H1 (cell line): ENCODE results near the gene SPATA19. TPM values are rescaled to one million over a fixed set of nuclear protein-coding genes. Genes with fewer than 3 reads are reported as not detected.

ENCODE experiments used
- CTCF ChIA-PET: fragments of 300-600 bp; sonication (Branson Sonifier 250); formaldehyde crosslinking; loops from one replicate; lab custom pipeline; 2021; ENCODE audit not compliant: partially characterized antibody; lab: Charles Lee
- POLR2A ChIA-PET: fragments of 300-600 bp; sonication (Branson Sonifier 250); formaldehyde crosslinking; loops from one replicate; lab custom pipeline; 2021; ENCODE audit warnings: inconsistent platforms; ENCODE audit not compliant: partially characterized antibody; lab: Charles Lee
- DNase-seq, 2 experiments: peaks; one replicate each; pipeline versions ENCODE4 v3.0.0 to v3.0.0-alpha.2; 2010 to 2022; ENCODE audit warnings: low spot score in 2 of 2, low read depth in 1 of 2, mixed read lengths in 1 of 2
- FAIRE-seq: peaks from 2 replicates; lab custom pipeline; 2011; peaks lifted over from hg19 to GRCh38; lab: Jason Lieb, UNC
- H2AFZ ChIP-seq: 2 replicates; pipeline ENCODE4 v1.8.1; 2012; ENCODE audit warnings: low read length, inconsistent platforms
- H2AK5ac ChIP-seq: 2 replicates; pipeline ENCODE4 v1.6.1; 2013; ENCODE audit warnings: low read depth, low read length
- H2BK120ac ChIP-seq: replicated peaks from 2 replicates; pipeline ENCODE3; 2013; ENCODE audit warnings: low read depth, low read length, inconsistent platforms
- H2BK12ac ChIP-seq: 2 replicates; pipeline ENCODE4 v1.6.1; 2013; ENCODE audit warnings: low read depth, low read length
- H2BK15ac ChIP-seq: 2 replicates; pipeline ENCODE4 v1.6.1; 2013; ENCODE audit warnings: low read length
- H2BK20ac ChIP-seq: 2 replicates; pipeline ENCODE4 v1.6.1; 2013; ENCODE audit warnings: low read length
- H2BK5ac ChIP-seq: 2 replicates; pipeline ENCODE4 v1.6.1; 2013; ENCODE audit warnings: low read depth, low read length
- H3K14ac ChIP-seq: 2 replicates; pipeline ENCODE4 v1.6.1; 2013; ENCODE audit warnings: inconsistent platforms; ENCODE audit not compliant: insufficient read length
- H3K18ac ChIP-seq: 2 replicates; pipeline ENCODE4 v1.6.1; 2013; ENCODE audit warnings: low read length; ENCODE audit errors: extremely low read depth
- H3K23ac ChIP-seq: 2 replicates; pipeline ENCODE4 v1.6.1; 2013; ENCODE audit warnings: inconsistent platforms; ENCODE audit not compliant: insufficient read length
- H3K23me2 ChIP-seq: 2 replicates; pipeline ENCODE4 v1.6.1; 2013; ENCODE audit warnings: low read depth, low read length
- H3K27ac ChIP-seq: 2 replicates; pipeline ENCODE4 v1.6.1; 2011; ENCODE audit warnings: low read depth, low read length, inconsistent platforms
- H3K27me3 ChIP-seq, 4 experiments: replicated peaks in 1 of 4; 1 replicate in 1 of 4; 2 replicates in 3 of 4; pipeline versions ENCODE4 v1.6.1 to v1.8.1; 2011 to 2013; ENCODE audit warnings: low read length in 3 of 4, mild to moderate bottlenecking in 3 of 4, inconsistent platforms in 2 of 4, mixed read lengths in 2 of 4, moderate library complexity in 1 of 4; ENCODE audit not compliant: control insufficient read depth in 3 of 4, insufficient read depth in 3 of 4; ENCODE audit errors: extremely low read depth in 1 of 4
- H3K36me3 ChIP-seq, 4 experiments: 2 replicates each; pipeline versions ENCODE4 v1.6.1 to v1.8.1; 2011 to 2013; ENCODE audit warnings: mild to moderate bottlenecking in 4 of 4, low read length in 3 of 4, moderate library complexity in 2 of 4, control low read depth in 1 of 4, inconsistent platforms in 1 of 4; ENCODE audit not compliant: insufficient read depth in 4 of 4, control insufficient read depth in 2 of 4
- H3K4ac ChIP-seq: replicated peaks from 2 replicates; pipeline ENCODE3; 2013; ENCODE audit warnings: low read length, low read depth, mixed read lengths, inconsistent platforms; ENCODE audit not compliant: insufficient read length
- H3K4me1 ChIP-seq, 4 experiments: replicated peaks in 1 of 4; 1 replicate in 1 of 4; 2 replicates in 3 of 4; pipeline versions ENCODE4 v1.6.1 to v1.8.1; 2011 to 2013; ENCODE audit warnings: low read length in 3 of 4, inconsistent platforms in 2 of 4, mixed read lengths in 1 of 4; ENCODE audit not compliant: insufficient read depth in 4 of 4, control insufficient read depth in 3 of 4
- H3K4me2 ChIP-seq, 2 experiments: 2 replicates each; pipeline versions ENCODE4 v1.6.1 to v1.8.1; 2011 to 2013; ENCODE audit warnings: low read depth in 2 of 2, low read length in 2 of 2, control low read depth in 1 of 2, inconsistent platforms in 1 of 2, mild to moderate bottlenecking in 1 of 2; ENCODE audit not compliant: insufficient read depth in 1 of 2
- H3K4me3 ChIP-seq, 4 experiments: fragments of 200-600, 300-600 bp in 1 of 4; sonication (generic), shearing (Covaris generic), sonication (Bioruptor Twin) in 1 of 4; 2 replicates each; pipeline versions ENCODE4 v1.5.1 to v1.8.1; 2011 to 2016; ENCODE audit warnings: low read length in 4 of 4, low read depth in 3 of 4, control low read depth in 2 of 4, inconsistent platforms in 2 of 4, mild to moderate bottlenecking in 2 of 4, mixed read lengths in 1 of 4, moderate library complexity in 1 of 4; ENCODE audit not compliant: insufficient read depth in 2 of 4; ENCODE audit errors: extremely low read depth in 1 of 4
- H3K56ac ChIP-seq: replicated peaks from 2 replicates; pipeline ENCODE3; 2013; ENCODE audit warnings: low read depth, mild to moderate bottlenecking, mixed read lengths, low read length, inconsistent platforms; ENCODE audit not compliant: insufficient read length
- H3K79me1 ChIP-seq: 2 replicates; pipeline ENCODE4 v1.6.1; 2013; ENCODE audit warnings: low read depth, low read length, control low read depth
- H3K79me2 ChIP-seq, 2 experiments: 2 replicates each; pipeline versions ENCODE4 v1.6.1 to v1.8.1; 2012 to 2013; ENCODE audit warnings: low read length in 2 of 2, mild to moderate bottlenecking in 2 of 2, inconsistent platforms in 1 of 2; ENCODE audit not compliant: insufficient read depth in 2 of 2, control insufficient read depth in 1 of 2
- H3K9ac ChIP-seq, 4 experiments: replicated peaks in 1 of 4; 1 replicate in 1 of 4; 2 replicates in 3 of 4; pipeline versions ENCODE4 v1.6.1 to v1.8.1; 2011 to 2013; ENCODE audit warnings: low read depth in 3 of 4, low read length in 3 of 4, control low read depth in 2 of 4, mild to moderate bottlenecking in 2 of 4, moderate library complexity in 2 of 4, inconsistent platforms in 1 of 4; ENCODE audit errors: extremely low read depth in 1 of 4
- H3K9me3 ChIP-seq, 2 experiments: 2 replicates each; pipeline versions ENCODE4 v1.6.1 to v1.8.1; 2012 to 2013; ENCODE audit warnings: mild to moderate bottlenecking in 2 of 2, moderate library complexity in 2 of 2, control low read depth in 1 of 2, inconsistent platforms in 1 of 2, low read depth in 1 of 2, low read length in 1 of 2, mixed read lengths in 1 of 2; ENCODE audit not compliant: insufficient read depth in 2 of 2
- H4K20me1 ChIP-seq, 2 experiments: replicated peaks in 1 of 2; 2 replicates each; pipeline versions ENCODE3 to v1.8.1; 2011 to 2013; ENCODE audit warnings: inconsistent platforms in 2 of 2, low read length in 2 of 2, mild to moderate bottlenecking in 1 of 2; ENCODE audit not compliant: insufficient read depth in 2 of 2, control insufficient read depth in 1 of 2
- H4K5ac ChIP-seq: 2 replicates; pipeline ENCODE4 v1.6.1; 2013; ENCODE audit warnings: low read length, low read depth, mixed read lengths, inconsistent platforms; ENCODE audit not compliant: insufficient read length
- H4K8ac ChIP-seq: 2 replicates; pipeline ENCODE4 v1.8.0; 2013; ENCODE audit warnings: mild to moderate bottlenecking, moderate library complexity, low read length, inconsistent platforms; ENCODE audit not compliant: insufficient read depth; ENCODE audit errors: extremely low read depth
- H4K91ac ChIP-seq: replicated peaks from 2 replicates; pipeline ENCODE3; 2013; ENCODE audit warnings: low read length, mixed read lengths, inconsistent platforms; ENCODE audit not compliant: insufficient read length
- BRCA1 ChIP-seq: IDR thresholded peaks from 2 replicates; pipeline ENCODE4 v1.6.1; 2012; ENCODE audit warnings: low read depth, low read length, improper control_type of control experiment
- CHD1 ChIP-seq: IDR thresholded peaks from 2 replicates; pipeline ENCODE4 v1.6.1; 2012; ENCODE audit warnings: low read depth, low read length, improper control_type of control experiment
- CREB1 ChIP-seq: IDR thresholded peaks from 2 replicates; pipeline ENCODE4 v1.6.1; 2012; ENCODE audit warnings: inconsistent platforms
- CTBP2 ChIP-seq: IDR thresholded peaks from 2 replicates; pipeline ENCODE4 v1.7.0; 2011; ENCODE audit warnings: borderline replicate concordance, mild to moderate bottlenecking, moderate library complexity, mixed read lengths, low read length; ENCODE audit not compliant: insufficient read depth, insufficient read length
- EZH2 ChIP-seq: fragments of 200-600 bp; sonication (generic); IDR thresholded peaks from 2 replicates; pipeline ENCODE4 v1.7.1; 2012; ENCODE audit warnings: low read depth, mild to moderate bottlenecking, moderate library complexity, low read length, inconsistent platforms; ENCODE audit not compliant: severe bottlenecking
- MAX ChIP-seq: IDR thresholded peaks from 2 replicates; pipeline ENCODE4 v1.6.1; 2012; ENCODE audit warnings: inconsistent platforms
- RNF2 ChIP-seq: fragments of 200-900, 300-1000 bp; sonication (generic); IDR thresholded peaks from 2 replicates; pipeline ENCODE4 v1.7.1; 2016; ENCODE audit warnings: borderline replicate concordance, low read depth, mild to moderate bottlenecking, antibody characterized with exemption, low read length; ENCODE audit not compliant: poor library complexity, severe bottlenecking; ENCODE audit errors: missing control alignments
- RXRA ChIP-seq: IDR thresholded peaks from 2 replicates; pipeline ENCODE4 v1.6.1; 2011; ENCODE audit warnings: low read depth, mild to moderate bottlenecking, low read length, moderate library complexity; ENCODE audit not compliant: insufficient read depth
- SAP30 ChIP-seq: fragments of 300-600 bp; sonication (generic); IDR thresholded peaks from 2 replicates; pipeline ENCODE4 v1.7.1; 2012; ENCODE audit warnings: low read length, moderate library complexity, mild to moderate bottlenecking, inconsistent platforms; ENCODE audit not compliant: insufficient read depth, insufficient replicate concordance
- SIRT6 ChIP-seq: IDR thresholded peaks from one replicate; pipeline ENCODE4 v1.7.1; 2012; ENCODE audit warnings: low read length, inconsistent platforms
- SP2 ChIP-seq: IDR thresholded peaks from 2 replicates; pipeline ENCODE4 v1.6.1; 2012; ENCODE audit warnings: mild to moderate bottlenecking, low read length, inconsistent platforms
- SUZ12 ChIP-seq: fragments of 200-600 bp; sonication (generic); IDR thresholded peaks from 2 replicates; pipeline ENCODE4 v1.6.1; 2012; ENCODE audit warnings: mild to moderate bottlenecking, inconsistent platforms, low read length, moderate library complexity, mixed read lengths
- YY1 ChIP-seq: IDR thresholded peaks from 2 replicates; pipeline ENCODE4 v1.6.1; 2011; ENCODE audit warnings: low read depth, mild to moderate bottlenecking, low read length
- ZNF274 ChIP-seq: IDR thresholded peaks from 2 replicates; pipeline ENCODE4 v1.7.0; 2012; ENCODE audit warnings: low read length, borderline replicate concordance; ENCODE audit errors: extremely low read depth
- WGBS, 2 experiments: shearing (Covaris generic) in 1 of 2; methylation state at CpG; one replicate each; pipeline versions ENCODE4 v1.1.6 to v1.1.7; 2013 to 2015; ENCODE audit warnings: low lambda C conversion rate in 2 of 2, mixed read lengths in 2 of 2, inconsistent platforms in 1 of 2, low coverage in 1 of 2, missing lambda C conversion rate in 1 of 2; ENCODE audit not compliant: insufficient replicate concordance in 2 of 2, insufficient coverage in 1 of 2, insufficient read length in 1 of 2; ENCODE audit errors: extremely low coverage in 1 of 2, missing lambda C conversion rate in 1 of 2; 5-methylcytosine and 5-hydroxymethylcytosine counted together
- polyA plus RNA-seq, 7 experiments: library from polyadenylated mRNA; depleted of rRNA in 3 of 7; stranded (reverse) in 5 of 7; unstranded in 2 of 7; fragments of >200 nt in 5 of 7; fragments of 200-250 nt in 2 of 7; gene quantifications; 1 replicate in 5 of 7; 2 replicates in 1 of 7; 4 replicates in 1 of 7; pipeline versions ENCODE4 v1.2.1 to v1.2.3, GENCODE V29; 2011 to 2013; ENCODE audit warnings: missing spikeins in 2 of 7, mixed read lengths in 2 of 7
- total RNA-seq: library from RNA; stranded (reverse); fragmentation: NEBNext Ultra II Directional; extraction: Animal tissue kit (Norgen Biotek cat#: 25700); gene quantifications from 2 replicates; pipeline ENCODE4 v1.2.1, GENCODE V29; 2021

The SPATA19 gene
- total and polyA plus RNA-seq, 2 of the 8 experiments (the other 6 are each of a cell fraction or from before 2014, with no cell fraction given) = not detected

DNA sequence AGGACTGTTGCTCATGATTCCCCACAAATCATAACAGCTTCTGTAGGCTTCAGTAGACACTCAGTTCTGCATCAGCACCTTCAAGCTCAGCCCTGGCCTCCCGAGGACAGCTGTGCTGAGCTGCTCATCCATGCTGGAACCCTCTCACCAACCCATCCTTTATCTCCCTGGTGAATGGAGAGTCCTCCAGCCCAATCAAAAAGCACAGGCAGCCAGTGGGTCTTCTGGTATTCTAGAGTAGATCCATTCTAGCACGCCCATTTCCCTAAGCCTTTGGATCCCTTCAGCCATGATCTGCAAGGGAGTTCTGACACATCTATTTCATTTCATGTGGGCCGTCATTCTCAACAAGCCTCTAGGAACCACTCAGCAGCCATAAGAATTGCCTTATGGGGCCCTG lies 44.6 kb upstream of the SPATA19 start:
- CTCF ChIA-PET = interaction anchor here (2.5 kb wide), 1 partner anchor 38 kb away, joined by 8 read pairs; no protein-coding TSS in a partner anchor
- no peak for TF ChIP-seq BRCA1
- TF ChIP-seq SUZ12 = no peak
- TF ChIP-seq SP2 = no peak
- no peak for TF ChIP-seq ZNF274
- TF ChIP-seq CREB1 = no peak
- TF ChIP-seq SAP30 = no peak
- TF ChIP-seq EZH2 = no peak
- no peak for TF ChIP-seq MAX
- TF ChIP-seq CHD1 = no peak
- no peak for TF ChIP-seq YY1
- no peak for TF ChIP-seq CTBP2
- TF ChIP-seq SIRT6 = no peak
- no peak for TF ChIP-seq RNF2
- no peak for TF ChIP-seq RXRA

More for the DNA sequence above, 44.6 kb upstream of the SPATA19 start:
- no peak for FAIRE-seq
- DNase-seq = no peak
- no peaks in the 10 kb centered on the region for H3K79me2 ChIP-seq
- no peak overlapping the region for H3K9ac ChIP-seq
- H3K56ac ChIP-seq = no peak overlapping the region
- no peaks in the 10 kb centered on the region; a peak in 2 of 7 replicates for H3K27me3 ChIP-seq
- H2BK12ac ChIP-seq = no peak overlapping the region
- H3K79me1 ChIP-seq = no peaks in the 10 kb centered on the region
- no peak overlapping the region for H3K4me2 ChIP-seq
- no peak overlapping the region for H4K91ac ChIP-seq
- H3K14ac ChIP-seq = no peak overlapping the region
- H4K20me1 ChIP-seq = no peaks in the 10 kb centered on the region
- no peak overlapping the region for H2AK5ac ChIP-seq
- no peak overlapping the region for H3K27ac ChIP-seq
- H3K23me2 ChIP-seq = no peaks in the 10 kb centered on the region
- no peak overlapping the region for H3K4me3 ChIP-seq
- no peak overlapping the region for H2BK120ac ChIP-seq
- POLR2A ChIA-PET = no interaction called here
- H2BK5ac ChIP-seq = no peak overlapping the region
- no peaks in the 10 kb centered on the region; a peak in 1 of 4 replicates for H3K9me3 ChIP-seq
- WGBS, 2 experiments = 88% methylated on average over 3 of the region's 3 CpGs; no CpG with 5 or more reads in 1 of the 2 experiments
- H3K18ac ChIP-seq = no peak overlapping the region
- peaks cover 0 to 4% (median 2%) of the 10 kb centered on the region in 4 experiments; a peak in 5 of 7 replicates for H3K4me1 ChIP-seq
- no peak overlapping the region for H2BK20ac ChIP-seq
- no peaks in the 10 kb centered on the region for H3K36me3 ChIP-seq
- H2AFZ ChIP-seq = no peak overlapping the region
- H4K8ac ChIP-seq = no peak overlapping the region
- no peak overlapping the region for H3K4ac ChIP-seq
- H4K5ac ChIP-seq = no peak overlapping the region
- no peak overlapping the region for H2BK15ac ChIP-seq
- no peak overlapping the region for H3K23ac ChIP-seq
